Esophagus muscularis mucosa (tissue), 4 donors: ENCODE data around the gene ARID4B.

Experiments
- CTCF ChIP-seq, 3 experiments: fragments of 200-600 bp in 2 of 3; fragments of 450-650 bp in 1 of 3; sonication (generic) in 2 of 3; IDR thresholded peaks; one replicate each; pipeline ENCODE4 v1.5.1; 2017 to 2019; ENCODE audit warnings: antibody characterized with exemption in 3 of 3, mild to moderate bottlenecking in 2 of 3, moderate library complexity in 1 of 3
- EP300 ChIP-seq: sonication (generic); formaldehyde crosslinking; IDR thresholded peaks from one replicate; pipeline ENCODE4 v1.6.1; 2017; ENCODE audit warnings: antibody characterized with exemption
- POLR2A ChIP-seq: fragments of 450-650 bp; IDR thresholded peaks from one replicate; pipeline ENCODE4 v1.6.1; 2017; ENCODE audit warnings: antibody characterized with exemption, moderate library complexity, mild to moderate bottlenecking, low read depth

GRCh38 chr1:235368428-235368827 lies 40.4 kb upstream of the ARID4B start:
- TF ChIP-seq POLR2A (no peak), EP300 (no peak), CTCF (IDR thresholded peaks at IDR 0.05) (no peak)
